Choroid plexus epithelial cell (primary cell): ENCODE results near the gene ZAR1L.
A peak's percentile ranks its signal among the peaks of the same experiment; 100 is the strongest.

Source experiments
- DNase-seq: peaks from one replicate; pipeline ENCODE4 v3.0.0-alpha.2; 2010; ENCODE audit warnings: low read depth
- H3K4me3 ChIP-seq: 2 replicates; pipeline ENCODE4 v1.5.1; 2011; ENCODE audit warnings: low read depth, mild to moderate bottlenecking, control low read depth, low read length, moderate library complexity
- CTCF ChIP-seq: conservative IDR thresholded peaks from 2 replicates; pipeline ENCODE4 v1.5.1; 2011; ENCODE audit warnings: low read depth, mild to moderate bottlenecking, control low read depth, inconsistent platforms, low read length, moderate library complexity

Gene ZAR1L

GRCh38 chr13:32266130-32266529 is 49.0 kb downstream of the ZAR1L start:
- TF ChIP-seq CTCF, result no peak

GRCh38 chr13:32265726-32266125 is 49.4 kb downstream of the ZAR1L start:
- no peak for TF ChIP-seq CTCF
- H3K4me3 ChIP-seq, result no peak overlapping the region
- DNase-seq, result no peak

More at GRCh38 chr13:32266130-32266529, 49.0 kb downstream of the ZAR1L start:
- no peak overlapping the region for H3K4me3 ChIP-seq
- DNase-seq, result no peak

- no peak for TF ChIP-seq CTCF
- no peak overlapping the region for H3K4me3 ChIP-seq
- DNase-seq, result peak; percentile 66
These were observed 50.8 kb downstream of the ZAR1L start for GRCh38 chr13:32264407-32264806.

- no peak for DNase-seq
- no peak overlapping the region for H3K4me3 ChIP-seq
- no peak for TF ChIP-seq CTCF
These were observed 52.5 kb downstream of the ZAR1L start for GRCh38 chr13:32262619-32263018.

- no peak for DNase-seq
- no peak for TF ChIP-seq CTCF
- H3K4me3 ChIP-seq, result no peak overlapping the region
These were observed 53.0 kb downstream of the ZAR1L start for GRCh38 chr13:32262165-32262564.

GRCh38 chr13:32261567-32261966 is 53.6 kb downstream of the ZAR1L start:
- no peak overlapping the region for H3K4me3 ChIP-seq
- DNase-seq, result peak; percentile 94
- TF ChIP-seq CTCF, result no peak

GRCh38 chr13:32259116-32259515 is 56.0 kb downstream of the ZAR1L start:
- no peak for DNase-seq
- H3K4me3 ChIP-seq, result no peak overlapping the region
- peak; percentile 22 for TF ChIP-seq CTCF
